SK-N-SH (cell line): ENCODE measurements around the gene L3MBTL2. TPM values are rescaled to one million over a fixed set of nuclear protein-coding genes. Genes with fewer than 3 reads are reported as not detected.

ENCODE experiments used
- CTCF ChIA-PET: fragments of 300-600, 350-600 bp; formaldehyde crosslinking; extraction: SDS; loops from one replicate; lab custom pipeline; 2021; lab: Yijun Ruan, JAX
- POLR2A ChIA-PET: fragments of 350-600 bp; sonication (Branson Sonifier 250); formaldehyde crosslinking; extraction: SDS; loops from one replicate; lab custom pipeline; 2020; ENCODE audit warnings: antibody characterized with exemption, inconsistent platforms; lab: Yijun Ruan, JAX
- DNase-seq: peaks from one replicate; pipeline ENCODE4 v3.0.0; 2012
- H2AFZ ChIP-seq: fragments of 200-600 bp; sonication (generic); 2 replicates; pipeline ENCODE4 v1.8.1; 2016; ENCODE audit warnings: antibody characterized with exemption, mild to moderate bottlenecking, low read depth
- H3F3A ChIP-seq: fragments of 200-600 bp; sonication (generic); replicated peaks from 2 replicates; pipeline ENCODE3; 2016; ENCODE audit warnings: antibody characterized with exemption, mild to moderate bottlenecking; ENCODE audit not compliant: insufficient read depth
- H3K27ac ChIP-seq, 2 experiments: fragments of 200-500 bp in 1 of 2; fragments of 200-600 bp in 1 of 2; sonication (Bioruptor generic) in 1 of 2; sonication (generic), shearing (Covaris generic) in 1 of 2; 2 replicates each; pipeline versions ENCODE4 v1.5.1 to v1.6.1; 2014 to 2016; ENCODE audit warnings: low read depth in 2 of 2, inconsistent platforms in 1 of 2, low read length in 1 of 2, mild to moderate bottlenecking in 1 of 2, mixed read lengths in 1 of 2
- H3K27me3 ChIP-seq: fragments of 200-600 bp; sonication (generic), shearing (Covaris generic); 2 replicates; pipeline ENCODE4 v1.6.1; 2016; ENCODE audit warnings: mixed run types; ENCODE audit not compliant: insufficient read depth
- H3K36me3 ChIP-seq, 2 experiments: fragments of 200-500 bp in 1 of 2; fragments of 200-600 bp in 1 of 2; sonication (Bioruptor generic) in 1 of 2; sonication (generic) in 1 of 2; replicated peaks in 1 of 2; 2 replicates each; pipeline versions ENCODE3 to v1.5.1; 2014 to 2016; ENCODE audit warnings: low read length in 1 of 2, mild to moderate bottlenecking in 1 of 2; ENCODE audit not compliant: insufficient read depth in 2 of 2, control insufficient read depth in 1 of 2
- H3K4me1 ChIP-seq, 2 experiments: fragments of 200-500 bp in 1 of 2; fragments of 200-600 bp in 1 of 2; sonication (Bioruptor generic) in 1 of 2; sonication (generic), shearing (Covaris generic) in 1 of 2; 2 replicates each; pipeline versions ENCODE4 v1.5.1 to v1.6.1; 2014 to 2016; ENCODE audit warnings: low read depth in 1 of 2, low read length in 1 of 2, mixed run types in 1 of 2; ENCODE audit not compliant: insufficient read depth in 2 of 2, control insufficient read depth in 1 of 2
- H3K4me2 ChIP-seq: fragments of 200-600 bp; sonication (generic), shearing (Covaris generic); 2 replicates; pipeline ENCODE4 v1.6.1; 2017; ENCODE audit warnings: mixed run types
- H3K4me3 ChIP-seq, 2 experiments: fragments of 200-500 bp in 1 of 2; fragments of 200-600 bp in 1 of 2; sonication (Bioruptor generic) in 1 of 2; sonication (generic), shearing (Covaris generic) in 1 of 2; 2 replicates each; pipeline versions ENCODE4 v1.5.1 to v1.8.1; 2014 to 2016; ENCODE audit warnings: low read depth in 2 of 2, inconsistent platforms in 1 of 2, low read length in 1 of 2, mild to moderate bottlenecking in 1 of 2, mixed read lengths in 1 of 2, moderate library complexity in 1 of 2
- H3K79me2 ChIP-seq: fragments of 200-600 bp; sonication (generic); 2 replicates; pipeline ENCODE4 v1.8.1; 2017; ENCODE audit warnings: mild to moderate bottlenecking; ENCODE audit not compliant: insufficient read depth
- H3K9ac ChIP-seq: fragments of 200-600 bp; sonication (generic); 2 replicates; pipeline ENCODE4 v1.6.1; 2017; ENCODE audit warnings: mixed run types
- H3K9me2 ChIP-seq: fragments of 200-600 bp; sonication (generic); 2 replicates; pipeline ENCODE4 v1.6.1; 2017; ENCODE audit warnings: mixed run types
- H3K9me3 ChIP-seq: fragments of 200-600 bp; sonication (generic); 2 replicates; pipeline ENCODE4 v1.6.1; 2017; ENCODE audit warnings: mixed run types, mild to moderate bottlenecking, moderate library complexity
- H4K20me1 ChIP-seq: fragments of 200-600 bp; sonication (generic); 2 replicates; pipeline ENCODE4 v1.6.1; 2017; ENCODE audit warnings: mild to moderate bottlenecking, mixed run types; ENCODE audit not compliant: insufficient read depth
- CHD2 ChIP-seq: fragments of 150-350 bp; IDR thresholded peaks from 2 replicates; pipeline ENCODE4 v1.6.1; 2018; ENCODE audit warnings: low read length; ENCODE audit not compliant: partially characterized antibody
- CTCF ChIP-seq: fragments of 200-600 bp; sonication (generic); IDR thresholded peaks from 2 replicates; pipeline ENCODE4 v1.6.1; 2017; ENCODE audit warnings: antibody characterized with exemption, mild to moderate bottlenecking, moderate library complexity
- EP300 ChIP-seq, 2 experiments: IDR thresholded peaks; 2 replicates each; pipeline versions ENCODE4 v1.4.0 to v1.6.1; 2012; ENCODE audit warnings: borderline replicate concordance in 1 of 2, low read depth in 1 of 2, low read length in 1 of 2
- FOSL2 ChIP-seq: IDR thresholded peaks from 2 replicates; pipeline ENCODE4 v1.4.0; 2012; ENCODE audit warnings: low read depth, mild to moderate bottlenecking, moderate library complexity, borderline replicate concordance
- FOXJ3 ChIP-seq: sonication (generic); formaldehyde crosslinking; IDR thresholded peaks from 2 replicates; pipeline ENCODE4 v1.5.1; 2020; ENCODE audit warnings: mild to moderate bottlenecking, missing genetic modification reagents
- FOXM1 ChIP-seq: IDR thresholded peaks from 2 replicates; pipeline ENCODE4 v1.4.0; 2012; ENCODE audit warnings: low read depth, mild to moderate bottlenecking
- GABPA ChIP-seq: IDR thresholded peaks from 2 replicates; pipeline ENCODE4 v1.4.0; 2012; ENCODE audit warnings: low read depth, mild to moderate bottlenecking
- MAX ChIP-seq: IDR thresholded peaks from 2 replicates; pipeline ENCODE4 v1.4.0; 2012; ENCODE audit warnings: low read depth
- NRF1 ChIP-seq: IDR thresholded peaks from 2 replicates; pipeline ENCODE4 v1.6.1; 2012; ENCODE audit warnings: low read depth, mild to moderate bottlenecking, low read length
- POLR2AphosphoS5 ChIP-seq: IDR thresholded peaks from 2 replicates; pipeline ENCODE4 v1.6.1; 2012; ENCODE audit warnings: low read depth, low read length
- RAD21 ChIP-seq: IDR thresholded peaks from 2 replicates; pipeline ENCODE4 v1.6.1; 2012; ENCODE audit warnings: mild to moderate bottlenecking, low read length
- REST ChIP-seq: IDR thresholded peaks from 2 replicates; pipeline ENCODE4 v1.6.1; 2012; ENCODE audit warnings: mild to moderate bottlenecking, low read depth, low read length, moderate library complexity
- RFX5 ChIP-seq: IDR thresholded peaks from 2 replicates; pipeline ENCODE4 v1.6.1; 2012; ENCODE audit warnings: mild to moderate bottlenecking, improper control_type of control experiment, low read length
- RXRA ChIP-seq: IDR thresholded peaks from 2 replicates; pipeline ENCODE4 v1.4.0; 2012; ENCODE audit warnings: low read depth, mild to moderate bottlenecking, borderline replicate concordance
- SIN3A ChIP-seq: IDR thresholded peaks from 2 replicates; pipeline ENCODE4 v1.6.1; 2012; ENCODE audit warnings: low read depth, mild to moderate bottlenecking, low read length, moderate library complexity, borderline replicate concordance
- TAF1 ChIP-seq: IDR thresholded peaks from 2 replicates; pipeline ENCODE4 v1.6.1; 2012; ENCODE audit warnings: low read depth, mild to moderate bottlenecking, low read length, moderate library complexity, borderline replicate concordance
- TCF12 ChIP-seq: IDR thresholded peaks from 2 replicates; pipeline ENCODE4 v1.4.0; 2012
- WGBS: methylation state at CpG from one replicate; pipeline ENCODE4 v1.1.6; 2017; ENCODE audit warnings: low lambda C conversion rate; 5-methylcytosine and 5-hydroxymethylcytosine counted together
- polyA plus RNA-seq, 3 experiments: library from polyadenylated mRNA; depleted of rRNA; stranded (reverse); fragments of >200 nt; gene quantifications; 2 replicates each; pipeline ENCODE4 v1.2.3, GENCODE V29; 2012

L3MBTL2 gene
- polyA plus RNA-seq, 1 of the 3 experiments (the other 2 are of a cell fraction) = 13.3 TPM

- Histone ChIP-seq H3K9ac (no peak overlapping the region), H3K9me2 (no peaks in the 10 kb centered on the region), H3K27ac (no peak overlapping the region), H3K4me1 (no peaks in the 10 kb centered on the region), H3K4me3 (no peak overlapping the region), H3K27me3 (no peaks in the 10 kb centered on the region), H3K79me2 (peaks cover 11% of the 10 kb centered on the region; the same call in 1 of the 2 replicates), H4K20me1 (no peaks in the 10 kb centered on the region), H2AFZ (no peak overlapping the region), H3K36me3 (peaks cover 6 to 13% of the 10 kb centered on the region in 2 experiments), H3K9me3 (no peaks in the 10 kb centered on the region), H3K4me2 (no peak overlapping the region), H3F3A (no peaks in the 10 kb centered on the region)
- 99% methylated on average over 6 of the region's 7 CpGs for WGBS
- ChIA-PET POLR2A (no interaction called here), CTCF (no interaction called here)
- DNase-seq = no peak
- TF ChIP-seq RXRA = no peak
Measured at GRCh38 chr22:41273128-41273527, 68.0 kb downstream of the L3MBTL2 start.

GRCh38 chr22:41274856-41275255 is 69.7 kb downstream of the L3MBTL2 start:
- Histone ChIP-seq H3K79me2 (peaks cover 21% of the 10 kb centered on the region; the same call in 1 of the 2 replicates), H3K9ac (no peak overlapping the region), H4K20me1 (no peaks in the 10 kb centered on the region), H3K9me2 (no peaks in the 10 kb centered on the region), H3F3A (no peaks in the 10 kb centered on the region), H3K4me2 (no peak overlapping the region), H2AFZ (no peak overlapping the region), H3K9me3 (no peaks in the 10 kb centered on the region), H3K4me3 (no peak overlapping the region), H3K36me3 (peaks cover 6 to 18% of the 10 kb centered on the region in 2 experiments), H3K27ac (no peak overlapping the region), H3K27me3 (no peaks in the 10 kb centered on the region), H3K4me1 (no peaks in the 10 kb centered on the region)
- CTCF ChIA-PET = no interaction called here
- no peak for TF ChIP-seq RAD21
- POLR2A ChIA-PET = no interaction called here
- 95% methylated on average over 4 of the region's 4 CpGs for WGBS
- DNase-seq = no peak

GRCh38 chr22:41280065-41280464 is 75.0 kb downstream of the L3MBTL2 start:
- POLR2A ChIA-PET = no interaction called here
- no peak overlapping the region for H3K4me2 ChIP-seq
- no peak for DNase-seq
- H4K20me1 ChIP-seq = no peaks in the 10 kb centered on the region
- H3K4me1 ChIP-seq = no peaks in the 10 kb centered on the region; a peak in 1 of 4 replicates
- CTCF ChIA-PET = no interaction called here
- H2AFZ ChIP-seq = no peak overlapping the region
- H3F3A ChIP-seq = no peaks in the 10 kb centered on the region
- H3K9ac ChIP-seq = no peak overlapping the region
- H3K4me3 ChIP-seq = no peak overlapping the region
- H3K27me3 ChIP-seq = no peaks in the 10 kb centered on the region
- 48% methylated on average over 2 of the region's 3 CpGs for WGBS
- no peak for TF ChIP-seq SIN3A
- TF ChIP-seq FOSL2 = no peak
- TF ChIP-seq FOXM1 = no peak
- TF ChIP-seq FOXJ3 (CRISPR knock-in tag) = no peak
- TF ChIP-seq GABPA = no peak
- no peak for TF ChIP-seq TAF1
- no peak for TF ChIP-seq RFX5
- no peak for TF ChIP-seq POLR2AphosphoS5
- no peak for TF ChIP-seq NRF1
- TF ChIP-seq REST = no peak
- TF ChIP-seq TCF12 = no peak
- TF ChIP-seq EP300 (IDR thresholded peaks at IDR 0.05; ENCODE audit: borderline replicate concordance in 1 of 2, low read depth in 1 of 2, low read length in 1 of 2) = no peak
- no peak for TF ChIP-seq CHD2
- no peak for TF ChIP-seq CTCF
- TF ChIP-seq MAX = no peak
- no peak overlapping the region for H3K27ac ChIP-seq
- no peaks in the 10 kb centered on the region for H3K9me2 ChIP-seq
- peaks cover 73% of the 10 kb centered on the region for H3K79me2 ChIP-seq
- H3K9me3 ChIP-seq = no peaks in the 10 kb centered on the region
- peaks cover 9 to 19% of the 10 kb centered on the region in 2 experiments for H3K36me3 ChIP-seq
